HepG2 (cell line): Measurements from ENCODE around the gene BLOC1S4. TPM values are rescaled to one million over a fixed set of nuclear protein-coding genes. Genes with fewer than 3 reads are reported as not detected.

Experiments
- ATAC-seq: fragments of 200-7000 bp; cut with Tn5 transposase; 3 replicates; pipeline ENCODE4 v1.9.1; 2020; ENCODE audit warnings: mild to moderate bottlenecking, moderate library complexity
- BruUV-seq: library from RNA; stranded (reverse); fragments of 400-500 nt; replicated peaks from 2 replicates; lab custom pipeline; 2021; lab: Mats Ljungman, UMichigan
- CTCF ChIA-PET: fragments of 300-600 bp; formaldehyde crosslinking; extraction: SDS; loops from one replicate; lab custom pipeline; 2021; ENCODE audit warnings: low total read pairs, inconsistent platforms, low intra/inter-chr PET ratio; lab: Yijun Ruan, JAX
- POLR2A ChIA-PET: fragments of 350-600 bp; sonication (Branson Sonifier 250); formaldehyde crosslinking; loops from one replicate; lab custom pipeline; 2020; ENCODE audit warnings: antibody characterized with exemption, inconsistent platforms; lab: Yijun Ruan, JAX
- DNase-seq: peaks from one replicate; pipeline ENCODE4 v3.0.0-alpha.2; 2015; ENCODE audit warnings: low spot score
- FAIRE-seq: peaks from 3 replicates; lab custom pipeline; 2011; peaks lifted over from hg19 to GRCh38; lab: Jason Lieb, UNC
- H2AFZ ChIP-seq: one replicate; pipeline ENCODE4 v1.6.1; 2011; ENCODE audit warnings: low read length, inconsistent platforms
- H3K27ac ChIP-seq: fragments of 300-600 bp; 3 replicates; pipeline ENCODE4 v1.8.0; 2011; ENCODE audit warnings: mixed run types, mild to moderate bottlenecking, mixed read lengths, low read length, inconsistent platforms; ENCODE audit not compliant: insufficient read depth; ENCODE audit errors: extremely low read length
- H3K27me3 ChIP-seq, 2 experiments: fragments of 200-600 bp in 1 of 2; 2 replicates in 1 of 2; 3 replicates in 1 of 2; pipeline versions ENCODE4 v1.6.0 to v1.8.0; 2011; ENCODE audit warnings: low read length in 2 of 2, mild to moderate bottlenecking in 2 of 2, moderate library complexity in 2 of 2, inconsistent platforms in 1 of 2; ENCODE audit not compliant: insufficient read depth in 2 of 2, control insufficient read depth in 1 of 2
- H3K36me3 ChIP-seq, 2 experiments: fragments of 200-600 bp in 1 of 2; replicated peaks in 1 of 2; 2 replicates in 1 of 2; 3 replicates in 1 of 2; pipeline versions ENCODE4 v1.5.1 to v1.8.0; 2011; ENCODE audit warnings: low read length in 2 of 2, inconsistent platforms in 1 of 2; ENCODE audit not compliant: insufficient read depth in 2 of 2, control insufficient read depth in 1 of 2
- H3K4me1 ChIP-seq: 2 replicates; pipeline ENCODE4 v1.5.1; 2012; ENCODE audit warnings: low read length, inconsistent platforms; ENCODE audit not compliant: insufficient read depth
- H3K4me2 ChIP-seq: 2 replicates; pipeline ENCODE4 v1.6.0; 2011; ENCODE audit warnings: low read depth, low read length, inconsistent platforms
- H3K4me3 ChIP-seq, 3 experiments: fragments of 200-600 bp in 1 of 3; sonication (generic), shearing (Covaris generic) in 1 of 3; replicated peaks in 1 of 3; 2 replicates each; pipeline ENCODE4 v1.5.1; 2011 to 2016; ENCODE audit warnings: low read length in 3 of 3, inconsistent platforms in 2 of 3, low read depth in 2 of 3, mild to moderate bottlenecking in 2 of 3, control low read depth in 1 of 3, mixed read lengths in 1 of 3; ENCODE audit not compliant: insufficient read depth in 1 of 3
- H3K79me2 ChIP-seq: one replicate; pipeline ENCODE4 v1.6.1; 2011; ENCODE audit warnings: low read length, inconsistent platforms; ENCODE audit not compliant: insufficient read depth
- H3K9ac ChIP-seq: 2 replicates; pipeline ENCODE4 v1.6.0; 2011; ENCODE audit warnings: mild to moderate bottlenecking, low read depth, low read length, inconsistent platforms; ENCODE audit not compliant: insufficient read depth
- H3K9me3 ChIP-seq: 2 replicates; pipeline ENCODE4 v1.5.1; 2012; ENCODE audit warnings: mild to moderate bottlenecking, low read length
- H4K20me1 ChIP-seq: 2 replicates; pipeline ENCODE4 v1.6.0; 2011; ENCODE audit warnings: inconsistent platforms, mild to moderate bottlenecking, low read length, moderate library complexity; ENCODE audit not compliant: insufficient read depth
- CBX2 ChIP-seq, 2 experiments: fragments of 200-600 bp in 1 of 2; sonication (generic); formaldehyde crosslinking in 1 of 2; IDR thresholded peaks; 2 replicates each; pipeline versions ENCODE4 v1.7.0 to v1.8.1; 2018 to 2022; ENCODE audit warnings: low read depth in 2 of 2, low read length in 1 of 2, mild to moderate bottlenecking in 1 of 2, missing genetic modification reagents in 1 of 2
- KAT8 ChIP-seq: IDR thresholded peaks from 2 replicates; pipeline ENCODE4 v1.6.1; 2016; ENCODE audit warnings: missing genetic modification reagents, missing compliant biosample characterization
- POLR2A ChIP-seq, 2 experiments: IDR thresholded peaks; 2 replicates each; pipeline ENCODE4 v1.6.1; 2011; ENCODE audit warnings: low read depth in 2 of 2, low read length in 2 of 2, mild to moderate bottlenecking in 1 of 2, moderate library complexity in 1 of 2; ENCODE audit not compliant: insufficient read depth in 1 of 2
- PRPF4 ChIP-seq: fragments of 200-400 bp; formaldehyde crosslinking; IDR thresholded peaks from 2 replicates; pipeline ENCODE4 v1.6.1; 2016; ENCODE audit warnings: low read length, low read depth; ENCODE audit not compliant: poor library complexity, severe bottlenecking
- TFDP2 ChIP-seq: sonication (generic); formaldehyde crosslinking; IDR thresholded peaks from 2 replicates; pipeline ENCODE4 v1.4.0; 2020; ENCODE audit warnings: missing genetic modification reagents
- ZNF12 ChIP-seq: sonication (generic); formaldehyde crosslinking; IDR thresholded peaks from 2 replicates; pipeline ENCODE4 v1.5.0; 2020; ENCODE audit warnings: missing genetic modification reagents
- ZNF20 ChIP-seq: sonication (generic); formaldehyde crosslinking; IDR thresholded peaks from 2 replicates; pipeline ENCODE4 v1.4.0; 2020; ENCODE audit warnings: mild to moderate bottlenecking, moderate library complexity, missing genetic modification reagents
- ZNF496 ChIP-seq: sonication (generic); formaldehyde crosslinking; IDR thresholded peaks from 2 replicates; pipeline ENCODE4 v1.8.1; 2023; ENCODE audit warnings: mild to moderate bottlenecking, moderate library complexity, missing genetic modification reagents; ENCODE audit not compliant: insufficient replicate concordance
- ZNF576 ChIP-seq: sonication (generic); formaldehyde crosslinking; IDR thresholded peaks from 2 replicates; pipeline ENCODE4 v1.4.0; 2020; ENCODE audit warnings: mild to moderate bottlenecking, missing genetic modification reagents
- ZNF768 ChIP-seq: sonication (generic); formaldehyde crosslinking; IDR thresholded peaks from 2 replicates; pipeline ENCODE4 v1.4.0; 2020; ENCODE audit warnings: missing genetic modification reagents
- WGBS: methylation state at CpG from one replicate; pipeline ENCODE4 v1.1.6; 2017; ENCODE audit warnings: low lambda C conversion rate; 5-methylcytosine and 5-hydroxymethylcytosine counted together
- in situ Hi-C: cut with HindIII; loops from 2 replicates; pipeline ENCODE4 v1.10.0; 2017; ENCODE audit warnings: low pct_unique_long_range_greater_than_20kb; ENCODE audit not compliant: extremely low pct_ligation_motif_present
- intact Hi-C: fragments of 100-400 bp; cut with micrococcal nuclease; formaldehyde crosslinking; loops from one replicate; pipeline ENCODE4 v1.10.0; 2022; ENCODE audit not compliant: unreplicated experiment
- polyA plus RNA-seq, 8 experiments: library from polyadenylated mRNA; depleted of rRNA in 3 of 8; stranded (reverse) in 7 of 8; unstranded in 1 of 8; fragments of >200 nt; fragmentation: Illumina TruSeq in 4 of 8; extraction: Trizol in 4 of 8; gene quantifications; 2 replicates each; pipeline versions ENCODE4 v1.2.1 to v1.2.3, GENCODE V29; 2011 to 2016; ENCODE audit warnings: low read depth in 4 of 8, missing spikeins in 1 of 8, mixed read lengths in 1 of 8; ENCODE audit not compliant: insufficient read depth in 1 of 8
- total RNA-seq, 5 experiments: library from RNA; depleted of rRNA; stranded (reverse); fragments of >200 nt; fragmentation: Illumina TruSeq; extraction: Trizol; gene quantifications; 2 replicates each; pipeline ENCODE4 v1.2.3, GENCODE V29; 2016; ENCODE audit warnings: low read depth in 1 of 5

The BLOC1S4 gene
- total and polyA plus RNA-seq, 2 of the 13 experiments (the other 11 are each of a cell fraction or from before 2014, with no cell fraction given): 15.5 to 20.9 TPM

GRCh38 chr4:6672131-6672530 lies 43.8 kb upstream of the BLOC1S4 start:
- no peak overlapping the region for H3K9ac ChIP-seq
- CTCF ChIA-PET: no interaction called here
- H3K27ac ChIP-seq: no peak overlapping the region
- no peak for ATAC-seq
- TF ChIP-seq ZNF20 (CRISPR knock-in tag) (no peak), ZNF496 (CRISPR knock-in tag) (no peak), TFDP2 (CRISPR knock-in tag) (no peak), ZNF768 (no peak), KAT8 (CRISPR knock-in tag) (no peak), CBX2 (IDR thresholded peaks at IDR 0.05; ENCODE audit: low read depth, low read length) (no peak), CBX2 (CRISPR knock-in tag; IDR thresholded peaks at IDR 0.05; ENCODE audit: low read depth) (no peak), ZNF12 (no peak), PRPF4 (no peak), POLR2A (IDR thresholded peaks at IDR 0.05; ENCODE audit: insufficient read depth in 1 of 2, low read depth in 2 of 2, low read length in 2 of 2) (no peak), ZNF576 (no peak)
- TF ChIP-seq, all 625 proteins: peak for 0
- Histone ChIP-seq H2AFZ (no peak overlapping the region), H3K4me3 (no peak overlapping the region), H3K4me2 (no peak overlapping the region), H3K4me1 (peaks cover 33% of the 10 kb centered on the region), H3K79me2 (peaks cover 27% of the 10 kb centered on the region), H3K9me3 (no peaks in the 10 kb centered on the region), H3K27me3 (no peaks in the 10 kb centered on the region), H3K36me3 (peaks cover 0 to 13% of the 10 kb centered on the region in 2 experiments; a peak in 3 of 5 replicates), H4K20me1 (peaks cover 14% of the 10 kb centered on the region)
- POLR2A ChIA-PET: interaction anchor here (1.9 to 2.5 kb wide), 2 partner anchors 8 to 39 kb away, joined by 15 to 31 read pairs; no protein-coding TSS in a partner anchor
- 97% methylated on average over 19 of the region's 19 CpGs for WGBS
- intact Hi-C loops: no loop called here
- no TSS peak for BruUV-seq
- in situ Hi-C loops: no loop called here
- FAIRE-seq: no peak
- DNase-seq: no peak
